Measurements from ENCODE around the gene TMBIM4.

DNA sequence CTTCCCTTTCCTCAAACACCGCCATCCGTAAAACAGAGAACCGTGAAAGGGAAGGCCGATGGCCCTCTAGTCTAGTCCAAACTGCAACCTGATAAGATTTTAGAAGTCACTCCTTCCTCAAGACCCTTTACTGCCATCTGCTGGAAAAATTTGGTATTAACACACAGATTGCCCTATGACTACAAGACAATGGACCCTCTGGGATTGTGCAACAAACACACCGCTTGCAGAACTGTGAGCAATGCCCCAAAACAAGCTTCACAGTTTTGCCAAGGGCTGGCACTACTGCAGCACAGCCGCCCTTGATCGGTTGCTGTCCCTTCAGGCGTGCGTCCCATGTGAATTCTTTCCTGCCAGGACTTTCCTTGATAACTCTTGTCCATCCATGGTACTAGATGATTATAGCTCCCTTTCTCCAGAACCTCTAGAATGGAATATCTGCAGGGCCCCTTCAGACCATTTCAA is 62.3 kb downstream of the TMBIM4 start:
- no peak for TF ChIP-seq ZBTB21 (CRISPR knock-in tag; IDR thresholded peaks at IDR 0.05; ENCODE audit: borderline replicate concordance)
- TF ChIP-seq ATF3 (CRISPR knock-in tag; conservative IDR thresholded peaks at IDR 0.05): no peak
- TF ChIP-seq, protein P1, sequence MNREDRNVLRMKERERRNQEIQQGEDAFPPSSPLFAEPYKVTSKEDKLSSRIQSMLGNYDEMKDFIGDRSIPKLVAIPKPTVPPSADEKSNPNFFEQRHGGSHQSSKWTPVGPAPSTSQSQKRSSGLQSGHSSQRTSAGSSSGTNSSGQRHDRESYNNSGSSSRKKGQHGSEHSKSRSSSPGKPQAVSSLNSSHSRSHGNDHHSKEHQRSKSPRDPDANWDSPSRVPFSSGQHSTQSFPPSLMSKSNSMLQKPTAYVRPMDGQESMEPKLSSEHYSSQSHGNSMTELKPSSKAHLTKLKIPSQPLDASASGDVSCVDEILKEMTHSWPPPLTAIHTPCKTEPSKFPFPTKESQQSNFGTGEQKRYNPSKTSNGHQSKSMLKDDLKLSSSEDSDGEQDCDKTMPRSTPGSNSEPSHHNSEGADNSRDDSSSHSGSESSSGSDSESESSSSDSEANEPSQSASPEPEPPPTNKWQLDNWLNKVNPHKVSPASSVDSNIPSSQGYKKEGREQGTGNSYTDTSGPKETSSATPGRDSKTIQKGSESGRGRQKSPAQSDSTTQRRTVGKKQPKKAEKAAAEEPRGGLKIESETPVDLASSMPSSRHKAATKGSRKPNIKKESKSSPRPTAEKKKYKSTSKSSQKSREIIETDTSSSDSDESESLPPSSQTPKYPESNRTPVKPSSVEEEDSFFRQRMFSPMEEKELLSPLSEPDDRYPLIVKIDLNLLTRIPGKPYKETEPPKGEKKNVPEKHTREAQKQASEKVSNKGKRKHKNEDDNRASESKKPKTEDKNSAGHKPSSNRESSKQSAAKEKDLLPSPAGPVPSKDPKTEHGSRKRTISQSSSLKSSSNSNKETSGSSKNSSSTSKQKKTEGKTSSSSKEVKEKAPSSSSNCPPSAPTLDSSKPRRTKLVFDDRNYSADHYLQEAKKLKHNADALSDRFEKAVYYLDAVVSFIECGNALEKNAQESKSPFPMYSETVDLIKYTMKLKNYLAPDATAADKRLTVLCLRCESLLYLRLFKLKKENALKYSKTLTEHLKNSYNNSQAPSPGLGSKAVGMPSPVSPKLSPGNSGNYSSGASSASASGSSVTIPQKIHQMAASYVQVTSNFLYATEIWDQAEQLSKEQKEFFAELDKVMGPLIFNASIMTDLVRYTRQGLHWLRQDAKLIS (CRISPR knock-in tag; IDR thresholded peaks at IDR 0.05; ENCODE audit: borderline replicate concordance): no peak
- no peak for TF ChIP-seq PRDM15 (CRISPR knock-in tag; IDR thresholded peaks at IDR 0.05)
- peak; percentile 85 for TF ChIP-seq CTCF (IDR thresholded peaks at IDR 0.05)
